HG02973 (cell line): ENCODE results near the gene EMC9.

Experiments used
- ATAC-seq: cut with Tn5 transposase; IDR thresholded peaks from one replicate; pipeline ENCODE4 v1.9.1; 2021; ENCODE audit warnings: moderate library complexity; ENCODE audit not compliant: unreplicated experiment

EMC9 gene

DNA sequence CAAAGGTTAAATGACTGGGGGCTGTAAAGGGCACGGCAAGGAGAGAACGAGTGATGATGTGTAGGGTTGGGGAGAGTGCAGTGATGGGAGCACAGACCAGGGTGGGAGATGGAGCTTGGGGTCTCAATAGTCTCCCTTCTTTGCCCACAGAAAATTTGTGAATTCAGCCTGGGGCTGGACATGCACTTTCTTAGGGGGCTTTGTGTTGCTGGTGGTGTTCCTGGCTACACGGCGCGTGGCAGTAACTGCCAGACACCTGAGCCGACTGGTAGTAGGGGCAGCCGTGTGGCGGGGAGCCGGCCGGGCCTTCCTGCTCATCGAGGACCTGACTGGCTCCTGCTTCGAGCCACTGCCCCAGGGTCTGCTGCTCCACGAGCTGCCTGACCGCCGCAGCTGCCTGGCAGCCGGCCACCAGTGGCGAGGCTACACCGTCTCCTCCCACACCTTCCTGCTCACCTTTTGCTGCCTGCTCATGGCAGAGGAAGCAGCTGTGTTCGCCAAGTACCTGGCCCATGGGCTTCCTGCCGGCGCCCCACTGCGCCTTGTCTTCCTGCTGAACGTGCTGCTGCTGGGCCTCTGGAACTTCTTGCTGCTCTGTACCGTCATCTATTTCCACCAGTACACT lies 9.2 kb downstream of the EMC9 start:
- no peak for ATAC-seq

DNA sequence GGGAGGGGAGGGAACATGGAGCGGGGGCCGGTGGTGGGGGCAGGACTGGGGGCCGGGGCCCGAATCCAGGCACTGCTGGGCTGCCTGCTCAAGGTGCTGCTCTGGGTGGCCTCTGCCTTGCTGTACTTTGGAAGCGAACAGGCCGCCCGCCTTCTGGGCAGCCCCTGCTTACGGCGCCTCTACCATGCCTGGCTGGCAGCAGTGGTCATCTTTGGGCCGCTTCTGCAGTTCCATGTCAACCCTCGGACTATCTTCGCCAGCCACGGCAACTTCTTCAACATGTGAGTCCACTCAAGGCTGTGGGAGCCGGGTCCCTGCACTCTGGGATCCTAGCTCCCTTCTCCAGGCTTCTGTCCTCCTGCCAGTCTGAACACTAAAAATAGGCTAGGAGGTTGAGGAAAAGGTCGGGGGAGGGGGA lies 9.8 kb downstream of the EMC9 start:
- ATAC-seq = no peak

DNA sequence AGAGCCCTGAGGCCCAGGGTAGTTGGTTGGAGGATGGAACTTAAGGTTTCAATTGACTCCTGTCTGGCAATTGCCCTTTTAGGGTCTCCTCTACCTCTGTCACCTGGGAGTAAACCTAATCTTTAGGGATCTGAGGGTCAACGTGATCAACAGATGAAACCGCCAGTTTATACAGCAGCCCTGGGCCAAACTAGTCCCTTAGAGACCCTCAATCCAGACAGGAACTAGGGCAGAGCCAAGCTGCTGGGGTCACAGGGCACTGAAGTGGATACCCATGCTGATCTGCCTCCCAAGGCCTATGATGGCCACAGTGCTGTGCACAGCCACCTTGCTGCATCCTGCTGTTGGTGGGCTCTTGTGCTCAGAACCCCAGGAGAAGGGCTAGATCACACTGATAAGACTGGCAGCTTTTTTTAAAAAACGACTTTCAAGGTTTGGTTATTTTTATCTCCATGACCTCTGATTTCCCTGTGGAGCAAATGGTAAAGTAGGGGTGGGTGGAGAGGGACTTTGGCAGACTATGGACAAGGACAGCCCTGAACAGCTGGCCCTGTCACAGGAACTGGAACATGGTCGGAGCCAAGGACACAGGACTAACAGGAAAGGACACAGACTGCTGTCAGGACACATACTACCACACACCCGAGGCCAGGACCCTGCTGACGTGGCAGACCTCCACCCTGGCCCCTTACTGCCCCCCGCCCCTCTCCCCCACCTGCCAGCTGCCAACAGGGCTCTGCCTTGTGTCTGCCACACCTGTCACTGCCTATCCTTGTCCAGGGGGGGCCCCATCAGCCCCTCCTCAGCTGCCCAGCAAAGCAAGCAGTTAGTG lies 10.5 kb downstream of the EMC9 start:
- ATAC-seq = no peak

DNA sequence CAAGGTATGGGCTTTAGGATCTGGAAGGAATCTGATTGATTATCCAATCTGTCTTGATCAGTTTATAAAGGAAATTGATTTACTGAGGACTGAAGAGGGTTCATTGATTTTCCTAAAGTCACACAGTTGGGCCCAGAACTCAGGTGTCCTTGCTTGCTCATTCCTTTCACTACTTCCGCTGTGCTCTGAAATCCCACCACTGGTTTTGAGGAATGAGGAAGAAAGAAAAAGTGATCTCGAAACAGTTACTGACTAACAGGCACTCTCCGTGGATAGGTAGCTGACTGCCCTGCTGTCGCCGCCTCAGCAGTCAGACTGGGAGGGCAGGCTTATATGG lies 11.0 kb downstream of the EMC9 start, which contains the start of gene FITM1:
FITM1 (plus strand) TSS at position 280 of the 337 bp plus-strand sequence. CDS start 905 bp downstream, outside the sequence.
- no peak for ATAC-seq

DNA sequence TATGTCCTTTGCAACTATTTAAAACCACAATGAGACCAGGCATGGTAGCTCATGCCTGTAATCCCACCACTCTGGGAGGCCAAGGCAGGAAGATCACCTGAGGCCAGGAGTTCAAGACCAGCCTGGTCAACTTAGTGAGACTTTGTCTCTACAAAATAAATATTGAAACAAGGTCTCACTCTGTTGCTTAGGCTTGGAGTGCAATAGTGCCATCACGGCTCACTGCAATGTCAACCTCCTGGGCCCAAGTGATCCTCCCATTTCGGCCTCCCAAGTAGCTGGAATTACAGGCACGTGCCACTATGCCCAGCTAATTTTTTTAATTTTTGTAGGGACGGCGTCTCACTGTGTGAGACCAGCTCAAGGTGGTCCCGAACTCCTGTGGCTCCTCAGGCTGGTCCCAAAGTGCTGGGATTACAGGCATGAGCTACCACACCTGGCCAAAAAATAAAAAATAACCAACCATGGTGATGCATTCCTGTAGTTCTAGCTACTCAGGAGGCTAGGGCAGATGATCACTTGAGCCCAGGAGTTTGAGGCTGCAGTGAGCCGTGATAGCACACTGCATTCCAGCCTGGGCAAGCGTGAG lies 11.9 kb downstream of the EMC9 start:
- ATAC-seq = no peak

DNA sequence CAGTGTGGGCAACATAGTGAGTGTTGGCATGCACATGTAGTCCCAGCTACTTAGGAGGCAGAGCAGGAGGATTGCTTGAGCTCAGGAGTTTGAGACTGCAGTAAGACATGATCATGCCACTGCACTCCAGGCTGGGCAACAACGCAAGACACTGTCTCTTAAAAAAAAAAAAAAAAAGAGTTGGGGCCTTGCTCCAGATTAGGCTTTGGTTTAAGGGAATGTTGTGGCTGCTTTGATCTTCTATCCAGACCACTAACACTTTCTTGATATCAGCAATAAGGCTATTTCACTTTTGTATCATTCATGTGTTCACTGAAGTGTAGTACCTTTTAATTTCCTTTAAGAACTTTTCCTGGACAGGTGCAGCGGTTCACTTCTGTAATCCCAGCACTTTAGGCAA lies 13.7 kb downstream of the EMC9 start:
- no peak for ATAC-seq

DNA sequence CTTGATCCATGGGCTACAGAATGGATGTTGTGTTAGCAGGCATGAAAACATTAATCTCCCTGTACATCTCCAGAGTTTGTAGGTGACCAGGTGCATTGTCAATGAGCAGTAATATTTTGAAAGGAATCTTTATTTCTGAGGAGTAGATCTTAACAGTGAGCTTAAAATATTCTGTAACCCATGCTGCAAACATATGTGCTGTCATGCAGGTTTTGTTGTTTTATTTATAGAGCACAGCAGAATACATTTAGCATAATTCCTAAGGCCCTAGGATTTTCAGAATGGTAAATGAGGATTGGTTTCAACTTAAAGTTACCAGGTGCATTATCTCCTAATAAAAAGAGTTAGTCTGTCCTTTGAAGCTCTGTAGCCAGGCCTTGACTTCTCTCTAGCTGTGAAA lies 14.5 kb downstream of the EMC9 start:
- ATAC-seq = no peak

DNA sequence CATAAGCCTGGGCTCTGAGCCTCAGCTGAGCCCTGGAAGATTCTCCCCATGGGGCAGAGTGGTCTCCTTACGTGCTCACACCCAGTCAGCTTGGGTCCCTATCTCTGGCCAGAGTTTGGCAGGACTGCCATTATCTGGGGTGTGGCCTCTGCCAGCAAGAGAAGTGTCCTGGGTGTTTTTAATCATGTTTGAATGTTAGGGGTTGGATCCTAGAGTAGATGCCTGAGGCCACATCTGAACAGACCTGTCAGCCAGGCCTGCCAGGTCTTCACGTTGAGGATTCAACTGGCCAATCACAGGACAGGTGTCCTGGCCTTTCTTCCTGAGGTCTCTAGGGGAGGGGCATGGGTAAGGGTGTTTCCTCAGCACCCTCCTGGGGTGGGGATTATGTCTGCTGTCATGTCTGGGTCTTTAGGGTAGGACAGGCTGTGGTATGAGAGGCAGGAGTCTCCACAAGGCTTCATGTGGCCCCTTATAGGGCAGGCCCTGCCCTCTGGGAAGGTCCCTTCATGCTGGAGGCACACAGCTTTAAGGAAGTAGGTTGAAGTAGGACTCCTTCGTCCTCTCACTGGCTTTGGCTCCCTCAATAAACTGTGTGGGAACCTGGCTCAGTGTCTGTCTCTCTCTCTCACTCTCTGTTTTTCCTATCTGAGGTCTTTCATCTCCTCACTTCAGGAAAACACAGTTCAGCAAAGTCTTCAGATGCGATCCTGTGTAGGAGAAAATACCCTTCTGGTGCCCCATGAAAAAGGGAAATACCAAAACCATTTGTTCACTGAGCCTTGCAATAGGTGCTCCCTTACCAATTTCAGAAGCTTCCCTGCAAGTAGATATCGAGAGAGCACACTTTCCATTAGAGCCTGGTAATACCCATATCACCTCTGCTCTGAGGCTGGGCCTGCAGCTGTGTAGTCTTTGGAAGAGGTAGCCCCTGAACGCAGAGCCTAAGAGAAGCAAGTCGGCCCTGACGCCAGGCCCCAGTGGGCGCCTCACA lies 17.7 kb downstream of the EMC9 start:
- ATAC-seq = peak; percentile 54

DNA sequence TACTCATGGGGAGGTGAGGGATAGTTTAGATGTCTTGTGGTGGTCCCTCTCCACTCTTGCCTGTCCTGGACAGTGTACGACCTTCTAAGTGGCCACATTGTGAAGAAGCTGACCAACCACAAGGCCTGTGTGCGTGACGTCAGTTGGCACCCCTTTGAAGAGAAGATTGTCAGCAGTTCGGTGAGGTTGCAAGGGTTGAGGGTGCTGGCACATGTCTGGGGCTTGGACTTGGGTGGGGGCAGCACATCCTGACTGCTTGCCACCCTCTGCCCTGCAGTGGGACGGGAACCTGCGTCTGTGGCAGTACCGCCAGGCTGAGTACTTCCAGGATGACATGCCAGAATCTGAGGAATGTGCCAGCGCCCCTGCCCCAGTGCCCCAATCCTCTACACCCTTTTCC lies 18.5 kb downstream of the EMC9 start:
- ATAC-seq = no peak

DNA sequence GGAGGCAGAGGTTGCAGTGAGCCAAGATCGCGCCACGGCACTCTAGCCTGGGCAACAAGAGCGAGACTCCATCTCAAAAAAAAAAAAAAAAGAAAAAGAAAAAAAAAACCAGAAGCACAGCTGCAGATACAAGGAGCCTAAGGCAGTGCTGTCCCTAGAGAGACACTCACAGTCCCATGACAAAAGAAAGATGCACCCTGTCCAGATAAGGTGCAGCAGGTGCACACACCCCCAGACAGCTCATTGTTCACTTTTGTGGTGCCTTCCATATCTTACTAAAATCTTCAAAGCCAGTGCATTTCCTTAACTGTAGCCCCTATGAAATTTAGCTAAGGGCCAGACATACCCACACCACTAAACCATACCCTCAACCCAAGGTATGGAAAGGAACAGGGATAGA lies 19.0 kb downstream of the EMC9 start:
- ATAC-seq = no peak

DNA sequence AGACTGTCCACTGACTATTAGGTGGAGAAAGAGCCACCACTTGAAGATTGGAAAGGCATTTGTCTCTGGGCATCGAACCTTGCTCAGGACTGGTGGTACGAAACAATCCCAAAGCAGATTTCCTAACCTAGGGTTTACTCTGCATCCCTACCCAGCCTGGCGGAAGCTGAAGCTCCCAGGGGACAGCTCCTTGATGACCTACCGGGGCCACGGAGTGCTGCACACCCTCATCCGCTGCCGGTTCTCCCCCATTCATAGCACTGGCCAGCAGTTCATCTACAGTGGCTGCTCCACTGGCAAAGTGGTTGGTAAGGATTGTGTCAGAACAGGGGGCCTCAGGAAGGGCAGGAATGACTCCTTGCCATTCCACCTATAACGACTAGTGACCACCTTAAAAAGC lies 20.2 kb downstream of the EMC9 start:
- ATAC-seq = no peak

DNA sequence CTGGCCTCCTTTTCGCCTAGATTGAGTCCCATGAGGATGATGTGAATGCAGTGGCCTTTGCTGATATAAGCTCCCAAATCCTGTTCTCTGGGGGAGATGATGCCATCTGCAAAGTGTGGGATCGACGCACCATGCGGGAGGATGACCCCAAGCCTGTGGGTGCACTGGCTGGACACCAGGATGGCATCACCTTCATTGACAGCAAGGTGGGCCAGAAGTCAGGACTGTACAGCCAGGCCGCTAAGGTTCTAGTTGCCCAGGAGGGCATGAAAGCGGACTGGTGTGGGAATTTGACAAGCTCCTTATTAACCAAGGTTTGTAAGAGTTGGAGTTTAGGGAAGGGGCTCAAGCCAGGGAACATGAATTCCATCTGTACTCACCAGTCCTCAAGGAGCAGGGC lies 21.7 kb downstream of the EMC9 start:
- ATAC-seq = no peak

DNA sequence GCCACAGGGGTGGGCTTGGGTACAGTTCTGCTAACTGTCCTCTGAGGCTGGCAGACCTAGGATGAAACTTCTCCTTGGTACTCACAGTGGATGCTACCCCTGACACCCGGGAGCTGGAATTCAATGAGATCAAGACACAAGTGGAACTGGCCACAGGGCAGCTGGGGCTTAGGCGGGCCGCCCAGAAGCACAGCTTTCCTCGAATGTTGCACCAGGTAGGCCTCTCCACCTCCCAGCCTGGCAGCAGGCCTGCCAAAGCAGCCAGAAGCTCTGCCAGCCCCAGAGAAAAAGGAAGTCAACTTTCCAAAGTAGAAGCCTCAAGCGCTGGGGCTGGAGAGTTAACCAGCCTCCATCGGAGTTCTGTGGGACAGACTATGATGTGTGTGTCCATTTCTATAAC lies 24.2 kb downstream of the EMC9 start:
- no peak for ATAC-seq

DNA sequence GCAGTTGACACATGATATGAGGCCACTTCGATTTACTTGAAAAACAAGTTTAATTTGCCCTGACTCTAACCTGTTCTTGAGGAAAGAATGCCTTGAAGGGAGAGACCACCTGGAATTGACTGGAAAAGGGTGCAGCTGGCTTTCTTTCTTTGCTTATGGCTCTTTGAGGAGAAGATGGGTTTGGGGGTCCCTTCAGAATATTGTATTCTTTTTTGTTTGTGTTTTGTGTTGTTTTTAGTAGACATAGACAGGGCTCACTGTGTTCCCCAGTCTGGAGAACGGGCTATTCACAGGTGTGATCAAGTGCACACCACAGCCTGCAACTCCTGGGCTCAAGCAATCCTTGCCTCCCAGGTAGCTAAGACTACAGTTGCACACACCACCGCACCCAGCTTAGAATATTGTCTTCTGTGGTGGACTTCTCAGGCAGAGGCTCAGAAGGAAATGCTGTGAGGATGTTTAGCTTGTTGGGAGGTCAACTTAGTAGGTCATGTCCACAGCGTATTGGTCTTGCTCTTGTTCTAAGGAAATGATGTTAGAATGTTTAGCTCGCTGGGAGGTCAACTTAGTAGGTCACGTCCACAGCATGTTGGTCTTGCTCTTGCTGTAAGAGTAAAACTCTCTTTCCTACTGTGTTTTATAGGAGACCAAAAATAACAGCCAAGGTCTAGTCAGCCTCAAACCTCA lies 25.1 kb downstream of the EMC9 start:
- no peak for ATAC-seq

DNA sequence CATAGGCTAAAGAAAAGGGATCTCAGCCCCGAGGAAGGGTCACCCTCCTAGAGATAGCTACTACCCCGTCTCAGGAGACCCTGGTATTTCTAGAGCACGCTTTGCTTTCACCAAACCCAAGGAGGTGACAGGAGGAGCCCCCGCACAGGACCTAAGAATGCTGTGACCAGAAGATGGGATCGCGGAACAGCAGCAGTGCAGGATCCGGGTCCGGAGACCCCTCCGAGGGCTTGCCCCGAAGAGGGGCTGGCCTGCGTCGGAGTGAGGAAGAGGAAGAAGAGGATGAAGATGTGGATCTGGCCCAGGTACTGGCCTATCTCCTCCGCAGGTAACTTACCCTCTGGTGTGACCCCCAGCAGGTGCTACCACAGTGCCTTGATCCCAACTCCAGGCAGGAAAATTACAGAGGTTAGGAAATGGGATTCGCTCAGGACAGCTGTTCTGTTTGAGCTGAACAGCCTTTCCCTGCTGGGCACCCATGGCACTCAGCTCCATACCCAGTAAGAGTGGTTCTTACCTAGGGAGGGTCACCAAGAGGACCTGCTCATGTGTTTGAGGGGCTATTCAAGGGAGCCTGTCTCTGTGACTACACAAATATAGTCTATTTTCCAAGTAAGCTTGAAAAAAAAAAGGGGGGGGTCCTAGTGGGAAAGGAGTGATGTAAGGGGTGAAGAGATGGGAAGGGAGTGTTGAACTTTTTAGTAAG lies 25.8 kb downstream of the EMC9 start:
- ATAC-seq = no peak

DNA sequence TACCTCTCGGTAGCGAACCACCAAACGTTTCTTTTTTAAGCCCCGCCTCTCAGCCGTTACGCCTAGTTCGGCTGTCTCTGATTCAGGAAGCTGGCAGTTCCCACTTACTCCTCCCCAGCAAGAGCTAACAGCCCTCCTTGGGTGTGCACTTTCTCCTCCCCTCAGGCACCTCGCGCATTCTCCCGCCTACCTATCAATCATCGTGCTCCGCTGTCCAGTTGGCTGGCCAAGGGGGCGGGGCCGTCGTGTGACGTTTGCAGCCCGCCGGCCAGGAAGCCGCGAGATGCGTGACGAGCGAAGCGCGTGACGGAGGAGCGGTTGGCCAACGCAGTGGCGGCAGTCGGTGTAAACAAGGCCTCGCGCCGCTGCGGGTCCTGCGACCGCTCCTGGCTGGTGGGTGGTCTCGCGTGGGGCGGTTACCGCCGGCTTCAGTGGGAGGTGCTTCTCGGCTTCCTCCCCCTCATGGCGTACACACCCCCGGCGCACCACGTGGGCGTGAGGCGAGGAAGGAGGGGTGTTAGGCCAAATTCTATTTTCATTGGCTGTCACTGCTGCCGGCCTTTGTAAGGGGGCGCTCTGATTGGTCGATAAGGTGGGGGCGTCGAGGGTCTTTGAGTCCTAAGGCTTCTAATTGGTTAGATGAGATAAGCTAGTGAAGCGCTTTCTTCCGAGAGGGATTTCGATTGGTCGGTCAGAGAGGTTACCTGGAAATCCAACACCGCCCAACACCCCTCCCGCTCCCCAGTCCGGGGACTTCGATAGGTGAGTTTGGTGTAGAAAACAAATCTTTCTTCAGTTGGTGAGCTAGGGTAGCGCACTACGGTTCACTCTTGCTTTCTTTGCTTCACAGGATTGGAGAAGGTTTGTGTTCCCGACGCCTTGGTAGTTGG lies 26.6 kb downstream of the EMC9 start, which contains the start of the genes DCAF11 and NRL:
DCAF11 (plus strand) TSS at position 246 of the 890 bp plus-strand sequence. CDS start 818 bp downstream, outside the sequence.
NRL (minus strand) TSS at position 418 of the 890 bp plus-strand sequence. CDS start 32,101 bp downstream, outside the sequence.
- peak; percentile 79 for ATAC-seq

DNA sequence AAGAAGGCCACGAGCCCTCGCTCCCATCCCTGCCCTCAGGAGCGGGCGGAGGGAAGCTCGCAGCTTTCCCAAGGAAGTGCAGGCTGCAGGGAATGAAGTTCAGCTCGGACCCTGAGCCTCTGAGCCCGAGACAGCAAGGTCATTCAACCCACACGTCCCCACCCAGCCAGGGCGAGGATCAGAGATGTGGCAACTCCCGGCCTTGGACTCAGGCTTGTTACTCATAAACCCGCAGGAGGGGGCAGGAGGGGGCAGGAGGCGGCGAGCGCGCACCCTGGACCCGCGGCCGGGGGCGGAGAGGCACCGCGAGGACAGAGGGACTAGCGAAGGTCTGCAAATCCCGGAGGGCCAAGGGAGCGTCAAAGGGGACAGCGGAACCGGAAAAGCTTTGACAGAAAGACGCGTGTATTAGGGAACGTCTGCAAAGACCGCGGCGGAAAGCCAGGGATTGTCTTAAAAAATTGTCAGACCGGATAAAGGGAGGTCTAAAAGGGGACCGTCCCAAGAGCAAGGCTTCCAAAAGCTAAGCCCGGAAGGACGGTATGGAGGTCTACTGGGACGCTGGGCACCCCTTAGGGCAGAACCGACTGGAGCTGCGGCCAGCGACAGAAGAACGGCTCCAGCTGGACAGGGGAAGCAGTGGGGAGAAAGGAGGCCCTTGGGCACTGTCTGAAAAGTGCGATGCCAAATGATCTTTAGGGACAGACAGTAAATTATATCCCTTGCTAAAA lies 27.4 kb downstream of the EMC9 start:
- peak; percentile 20 for ATAC-seq

DNA sequence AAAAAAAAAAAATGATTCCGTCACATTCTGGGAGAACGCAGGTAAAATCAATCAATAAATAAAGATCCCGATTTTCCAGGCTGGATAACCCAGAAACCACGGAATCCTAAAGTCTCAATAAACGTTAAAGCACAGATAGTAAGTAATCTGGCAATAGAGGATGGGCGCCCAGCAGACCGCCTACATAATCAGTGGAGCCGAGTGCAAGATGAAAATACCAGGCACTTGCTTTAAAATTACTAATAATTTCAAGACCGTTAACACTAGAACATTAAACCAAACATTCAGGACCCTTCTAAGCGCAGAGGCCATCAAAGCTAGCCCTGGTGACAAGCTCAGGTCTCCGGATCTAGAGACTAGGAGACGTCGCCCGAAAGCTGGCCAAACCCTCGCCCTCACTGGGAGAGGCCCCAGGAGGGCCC lies 28.0 kb downstream of the EMC9 start:
- no peak for ATAC-seq
